PFSK-1 (cell line): ENCODE measurements around the gene DDC.

ENCODE experiments used
- FOXP2 ChIP-seq: optimal IDR thresholded peaks from 2 replicates; pipeline ENCODE3; 2011; ENCODE audit warnings: borderline replicate concordance, control low read depth, inconsistent platforms; ENCODE audit not compliant: insufficient read depth; ENCODE audit errors: extremely low read length, extremely low read depth
- POLR2AphosphoS5 ChIP-seq: IDR thresholded peaks from 2 replicates; pipeline ENCODE4 v1.6.1; 2012; ENCODE audit warnings: low read depth, mild to moderate bottlenecking, control low read depth, low read length, moderate library complexity
- SIN3A ChIP-seq: IDR thresholded peaks from 2 replicates; pipeline ENCODE4 v1.6.1; 2012; ENCODE audit warnings: mild to moderate bottlenecking, low read length, moderate library complexity, borderline replicate concordance; ENCODE audit not compliant: insufficient read depth
- TAF1 ChIP-seq: IDR thresholded peaks from 2 replicates; pipeline ENCODE4 v1.6.1; 2012; ENCODE audit warnings: low read length, control low read depth, borderline replicate concordance; ENCODE audit not compliant: insufficient read depth
- TF ChIP-seq, protein P1 (sequence below), 2 experiments: IDR thresholded peaks; 2 replicates each; pipeline versions ENCODE4 v1.6.1 to v1.8.0; 2011 to 2012; ENCODE audit warnings: low read depth in 2 of 2, low read length in 2 of 2, control low read depth in 1 of 2, inconsistent platforms in 1 of 2, mild to moderate bottlenecking in 1 of 2, moderate library complexity in 1 of 2; ENCODE audit not compliant: insufficient read depth in 1 of 2

Gene DDC

DNA sequence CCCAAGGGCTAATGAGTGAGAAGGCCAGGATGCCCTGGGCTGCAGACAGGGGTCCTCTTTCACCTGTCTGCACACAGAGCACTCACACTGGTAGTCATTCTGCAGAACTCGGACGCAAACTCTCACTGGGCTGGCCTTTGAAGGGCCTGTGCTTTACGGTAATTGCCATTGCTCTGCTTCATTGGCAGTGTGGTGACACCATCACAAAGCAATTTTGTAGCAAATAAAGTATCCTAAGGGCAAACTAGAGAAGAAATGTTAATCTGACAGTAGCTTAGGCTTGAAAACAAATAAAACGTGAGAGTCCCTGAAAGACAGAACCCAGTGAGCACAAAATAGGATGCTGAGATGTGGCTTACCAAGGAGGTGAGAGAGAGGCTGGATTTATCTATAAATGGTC lies 84.4 kb downstream of the DDC start:
- TF ChIP-seq POLR2AphosphoS5 = no peak
- no peak for TF ChIP-seq SIN3A
- no peak for TF ChIP-seq FOXP2
- TF ChIP-seq, protein P1, sequence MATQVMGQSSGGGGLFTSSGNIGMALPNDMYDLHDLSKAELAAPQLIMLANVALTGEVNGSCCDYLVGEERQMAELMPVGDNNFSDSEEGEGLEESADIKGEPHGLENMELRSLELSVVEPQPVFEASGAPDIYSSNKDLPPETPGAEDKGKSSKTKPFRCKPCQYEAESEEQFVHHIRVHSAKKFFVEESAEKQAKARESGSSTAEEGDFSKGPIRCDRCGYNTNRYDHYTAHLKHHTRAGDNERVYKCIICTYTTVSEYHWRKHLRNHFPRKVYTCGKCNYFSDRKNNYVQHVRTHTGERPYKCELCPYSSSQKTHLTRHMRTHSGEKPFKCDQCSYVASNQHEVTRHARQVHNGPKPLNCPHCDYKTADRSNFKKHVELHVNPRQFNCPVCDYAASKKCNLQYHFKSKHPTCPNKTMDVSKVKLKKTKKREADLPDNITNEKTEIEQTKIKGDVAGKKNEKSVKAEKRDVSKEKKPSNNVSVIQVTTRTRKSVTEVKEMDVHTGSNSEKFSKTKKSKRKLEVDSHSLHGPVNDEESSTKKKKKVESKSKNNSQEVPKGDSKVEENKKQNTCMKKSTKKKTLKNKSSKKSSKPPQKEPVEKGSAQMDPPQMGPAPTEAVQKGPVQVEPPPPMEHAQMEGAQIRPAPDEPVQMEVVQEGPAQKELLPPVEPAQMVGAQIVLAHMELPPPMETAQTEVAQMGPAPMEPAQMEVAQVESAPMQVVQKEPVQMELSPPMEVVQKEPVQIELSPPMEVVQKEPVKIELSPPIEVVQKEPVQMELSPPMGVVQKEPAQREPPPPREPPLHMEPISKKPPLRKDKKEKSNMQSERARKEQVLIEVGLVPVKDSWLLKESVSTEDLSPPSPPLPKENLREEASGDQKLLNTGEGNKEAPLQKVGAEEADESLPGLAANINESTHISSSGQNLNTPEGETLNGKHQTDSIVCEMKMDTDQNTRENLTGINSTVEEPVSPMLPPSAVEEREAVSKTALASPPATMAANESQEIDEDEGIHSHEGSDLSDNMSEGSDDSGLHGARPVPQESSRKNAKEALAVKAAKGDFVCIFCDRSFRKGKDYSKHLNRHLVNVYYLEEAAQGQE (IDR thresholded peaks at IDR 0.05; ENCODE audit: insufficient read depth in 1 of 2, low read depth in 2 of 2, low read length in 2 of 2) = no peak
- TF ChIP-seq TAF1 = no peak

- no peak for TF ChIP-seq TAF1
- no peak for TF ChIP-seq FOXP2
- TF ChIP-seq, protein P1 (IDR thresholded peaks at IDR 0.05; ENCODE audit: insufficient read depth in 1 of 2, low read depth in 2 of 2, low read length in 2 of 2) = no peak
- TF ChIP-seq POLR2AphosphoS5 = no peak
- no peak for TF ChIP-seq SIN3A
Observed at GRCh38 chr7:50479743-50480517, 85.3 kb downstream of the DDC start.

- TF ChIP-seq TAF1 (no peak), SIN3A (no peak), FOXP2 (no peak), POLR2AphosphoS5 (no peak)
- TF ChIP-seq, protein P1 (IDR thresholded peaks at IDR 0.05; ENCODE audit: insufficient read depth in 1 of 2, low read depth in 2 of 2, low read length in 2 of 2) = no peak
Observed at GRCh38 chr7:50477640-50478039, 87.6 kb downstream of the DDC start.

- TF ChIP-seq, protein P1 (IDR thresholded peaks at IDR 0.05; ENCODE audit: insufficient read depth in 1 of 2, low read depth in 2 of 2, low read length in 2 of 2) = no peak
- TF ChIP-seq POLR2AphosphoS5 (no peak), TAF1 (no peak), FOXP2 (no peak), SIN3A (no peak)
Observed at GRCh38 chr7:50476953-50477625, 88.1 kb downstream of the DDC start.
